Smooth muscle cell (in vitro differentiated cells): ENCODE results near the gene POTEI. TPM values are rescaled to one million over a fixed set of nuclear protein-coding genes. Genes with fewer than 3 reads are reported as not detected.
"Not testable (repeated sequence)": the region's sequence is repeated elsewhere in the genome, so short reads cannot be mapped to it uniquely, and the experiment has no call there.

Experiments used
- DNase-seq: peaks from one replicate; lab custom pipeline; 2025; ENCODE audit not compliant: unreplicated experiment; lab: John Stamatoyannopoulos, UW
- H2AFZ ChIP-seq: fragments of 200-600 bp; sonication (generic); 2 replicates; pipeline ENCODE4 v1.6.0; 2016; ENCODE audit warnings: antibody characterized with exemption, low read depth, mild to moderate bottlenecking
- H3F3A ChIP-seq: fragments of 200-600 bp; sonication (generic); 2 replicates; pipeline ENCODE4 v1.6.0; 2017; ENCODE audit warnings: antibody characterized with exemption, low read depth
- H3K27ac ChIP-seq: fragments of 200-600 bp; sonication (generic); 2 replicates; pipeline ENCODE4 v1.5.1; 2016; ENCODE audit warnings: low read depth, mild to moderate bottlenecking
- H3K27me3 ChIP-seq: fragments of 200-600 bp; sonication (generic); 2 replicates; pipeline ENCODE4 v1.6.1; 2016; ENCODE audit warnings: low read depth, mild to moderate bottlenecking
- H3K36me3 ChIP-seq: fragments of 200-600 bp; sonication (generic); 2 replicates; pipeline ENCODE4 v1.5.1; 2016; ENCODE audit warnings: low read depth
- H3K4me1 ChIP-seq: fragments of 200-600 bp; sonication (generic); 2 replicates; pipeline ENCODE4 v1.5.1; 2016; ENCODE audit warnings: low read depth
- H3K4me2 ChIP-seq: fragments of 200-600 bp; sonication (generic); 2 replicates; pipeline ENCODE4 v1.6.0; 2016; ENCODE audit warnings: mild to moderate bottlenecking
- H3K4me3 ChIP-seq: fragments of 200-600 bp; sonication (generic); 2 replicates; pipeline ENCODE4 v1.5.1; 2016; ENCODE audit warnings: mild to moderate bottlenecking
- H3K79me2 ChIP-seq: fragments of 200-600 bp; sonication (generic); 2 replicates; pipeline ENCODE4 v1.6.0; 2016; ENCODE audit warnings: low read depth, mild to moderate bottlenecking
- H3K9ac ChIP-seq: fragments of 200-600 bp; sonication (generic); 2 replicates; pipeline ENCODE4 v1.6.0; 2016; ENCODE audit warnings: low read depth
- H3K9me3 ChIP-seq: fragments of 200-600 bp; sonication (generic); replicated peaks from 2 replicates; pipeline ENCODE4 v1.5.1; 2016; ENCODE audit warnings: low read depth
- H4K20me1 ChIP-seq: fragments of 200-600 bp; sonication (generic); 2 replicates; pipeline ENCODE4 v1.6.0; 2016; ENCODE audit warnings: low read depth
- WGBS: methylation state at CpG from one replicate; pipeline ENCODE4 v1.1.7; 2016; ENCODE audit warnings: low lambda C conversion rate; 5-methylcytosine and 5-hydroxymethylcytosine counted together
- polyA plus RNA-seq: library from polyadenylated mRNA; unstranded; fragments of >200 nt; fragmentation: Nextera tagmentation; extraction: Ambion mirVana; gene quantifications from 2 replicates; pipeline ENCODE4 v1.2.1, GENCODE V29; 2016
- total RNA-seq: library from RNA; depleted of rRNA; stranded (reverse); fragments of >200 nt; gene quantifications from 2 replicates; pipeline ENCODE4 v1.2.3, GENCODE V29; 2014

The POTEI gene
- total and polyA plus RNA-seq, 2 experiments from 2014 or later = 0.13 to 1.0 TPM

GRCh38 chr2:130536654-130537053 is 27.5 kb upstream of the POTEI start:
- H3F3A ChIP-seq, H3K4me3 ChIP-seq, H3K27ac ChIP-seq, H3K36me3 ChIP-seq, H3K27me3 ChIP-seq, H4K20me1 ChIP-seq, H3K79me2 ChIP-seq, H3K9me3 ChIP-seq, DNase-seq, H3K4me1 ChIP-seq, H3K9ac ChIP-seq, H3K4me2 ChIP-seq, H2AFZ ChIP-seq: not testable (repeated sequence)
- no CpG with 5 or more reads among the region's 7 CpGs for WGBS

GRCh38 chr2:130531672-130532071 is 22.5 kb upstream of the POTEI start:
- H3K27ac ChIP-seq, H4K20me1 ChIP-seq, H3K4me1 ChIP-seq, H3K9me3 ChIP-seq, H3K27me3 ChIP-seq, H3K9ac ChIP-seq, DNase-seq, H2AFZ ChIP-seq, H3K4me3 ChIP-seq, H3K4me2 ChIP-seq, H3K79me2 ChIP-seq, H3F3A ChIP-seq, H3K36me3 ChIP-seq: not testable (repeated sequence)
- no CpG with 5 or more reads among the region's 9 CpGs for whole genome bisulfite sequencing

- not testable (repeated sequence) for H3K36me3 ChIP-seq, H3K79me2 ChIP-seq, H3F3A ChIP-seq, DNase-seq, H3K27me3 ChIP-seq, H3K27ac ChIP-seq, H3K4me1 ChIP-seq, H3K9me3 ChIP-seq, H3K9ac ChIP-seq, H4K20me1 ChIP-seq, H3K4me2 ChIP-seq, H2AFZ ChIP-seq, H3K4me3 ChIP-seq
- no CpG with 5 or more reads among the region's 5 CpGs for WGBS
Observed at GRCh38 chr2:130531225-130531624, 22.1 kb upstream of the POTEI start.

- H3K9me3 ChIP-seq, H3K36me3 ChIP-seq, H3K79me2 ChIP-seq, H3K4me1 ChIP-seq, DNase-seq, H4K20me1 ChIP-seq, H3K27ac ChIP-seq, H3F3A ChIP-seq, H3K4me2 ChIP-seq, H2AFZ ChIP-seq, H3K4me3 ChIP-seq, H3K27me3 ChIP-seq, H3K9ac ChIP-seq: not testable (repeated sequence)
- no CpG with 5 or more reads among the region's 4 CpGs for WGBS
Observed at GRCh38 chr2:130530212-130530611, 21.1 kb upstream of the POTEI start.

- H3K36me3 ChIP-seq, DNase-seq: not testable (repeated sequence)
- WGBS = no CpG with 5 or more reads among the region's 6 CpGs
Observed at GRCh38 chr2:130529545-130529944, 20.4 kb upstream of the POTEI start.

GRCh38 chr2:130527365-130527967 is 18.3 kb upstream of the POTEI start:
- H3K4me1 ChIP-seq, H3K36me3 ChIP-seq, H3K79me2 ChIP-seq, H3K4me2 ChIP-seq, DNase-seq, H3K4me3 ChIP-seq, H3K9ac ChIP-seq, H3F3A ChIP-seq, H3K27me3 ChIP-seq, H3K9me3 ChIP-seq, H2AFZ ChIP-seq, H4K20me1 ChIP-seq, H3K27ac ChIP-seq: not testable (repeated sequence)
- no CpG with 5 or more reads among the region's 40 CpGs for WGBS

More at GRCh38 chr2:130529545-130529944, 20.4 kb upstream of the POTEI start:
- not testable (repeated sequence) for H3K4me3 ChIP-seq, H3K4me1 ChIP-seq, H3K79me2 ChIP-seq, H4K20me1 ChIP-seq, H3K9ac ChIP-seq, H3K27me3 ChIP-seq, H3F3A ChIP-seq, H2AFZ ChIP-seq, H3K27ac ChIP-seq, H3K9me3 ChIP-seq, H3K4me2 ChIP-seq

- H3K27ac ChIP-seq, H3K4me3 ChIP-seq, H3K9me3 ChIP-seq, H3K79me2 ChIP-seq, DNase-seq, H3K9ac ChIP-seq, H2AFZ ChIP-seq, H3K36me3 ChIP-seq, H3K27me3 ChIP-seq, H4K20me1 ChIP-seq, H3K4me1 ChIP-seq, H3K4me2 ChIP-seq, H3F3A ChIP-seq: not testable (repeated sequence)
- WGBS = no CpG with 5 or more reads among the region's 23 CpGs
Observed at GRCh38 chr2:130522390-130522789, 13.3 kb upstream of the POTEI start.

- not testable (repeated sequence) for H3K27me3 ChIP-seq
Observed at GRCh38 chr2:130520992-130521391, 11.9 kb upstream of the POTEI start, which contains the start of gene CFC1B. Gene CFC1B, plus strand, starts transcription at chr2:130521222. Its CDS starts 263 bp downstream, at chr2:130521485.

More at GRCh38 chr2:130520992-130521391, 11.9 kb upstream of the POTEI start, which contains the start of gene CFC1B:
- not testable (repeated sequence) for DNase-seq, H3F3A ChIP-seq, H3K4me3 ChIP-seq, H3K4me1 ChIP-seq, H3K79me2 ChIP-seq, H3K36me3 ChIP-seq, H4K20me1 ChIP-seq, H3K4me2 ChIP-seq, H2AFZ ChIP-seq, H3K27ac ChIP-seq, H3K9ac ChIP-seq, H3K9me3 ChIP-seq
- WGBS = no CpG with 5 or more reads among the region's 7 CpGs
